Endothelial cell of umbilical vein (primary cell): ENCODE measurements around the gene B3GNT8. TPM values are rescaled to one million over a fixed set of nuclear protein-coding genes. Genes with fewer than 3 reads are reported as not detected.

Experiments
- BruUV-seq: library from RNA; stranded (reverse); fragments of 400-500 nt; replicated peaks from 2 replicates; lab custom pipeline; 2021; lab: Mats Ljungman, UMichigan
- CTCF ChIA-PET: fragments of 300-600, 350-600 bp; sonication (Branson Sonifier 250); formaldehyde crosslinking; loops from one replicate; lab custom pipeline; 2021; ENCODE audit warnings: antibody characterized with exemption, inconsistent platforms; lab: Charles Lee
- POLR2A ChIA-PET: fragments of 300-600, 350-600 bp; sonication (Branson Sonifier 250); formaldehyde crosslinking; loops from one replicate; lab custom pipeline; 2021; ENCODE audit warnings: antibody characterized with exemption, inconsistent platforms; lab: Charles Lee
- DNase-seq: peaks from one replicate; pipeline ENCODE4 v3.0.0-alpha.2; 2011; ENCODE audit warnings: low read depth, low spot score
- FAIRE-seq: peaks from 2 replicates; lab custom pipeline; 2011; peaks lifted over from hg19 to GRCh38; lab: Jason Lieb, UNC
- H2AFZ ChIP-seq: 2 replicates; pipeline ENCODE4 v1.6.0; 2012; ENCODE audit warnings: low read depth, low read length, control low read depth, inconsistent platforms
- H3K27ac ChIP-seq: 2 replicates; pipeline ENCODE4 v1.5.1; 2011; ENCODE audit warnings: low read depth, mild to moderate bottlenecking, control low read depth, low read length, moderate library complexity; ENCODE audit not compliant: insufficient read depth
- H3K27me3 ChIP-seq, 2 experiments: 2 replicates each; pipeline versions ENCODE4 v1.6.0 to v1.6.1; 2011; ENCODE audit warnings: low read length in 2 of 2, mixed read lengths in 1 of 2; ENCODE audit not compliant: control insufficient read depth in 2 of 2, insufficient read depth in 2 of 2
- H3K36me3 ChIP-seq, 2 experiments: 2 replicates in 1 of 2; 3 replicates in 1 of 2; pipeline ENCODE4 v1.5.1; 2011; ENCODE audit warnings: low read length in 2 of 2, mild to moderate bottlenecking in 1 of 2, moderate library complexity in 1 of 2; ENCODE audit not compliant: control insufficient read depth in 2 of 2, insufficient read depth in 2 of 2; ENCODE audit errors: extremely low read depth in 1 of 2
- H3K4me1 ChIP-seq: 3 replicates; pipeline ENCODE4 v1.5.1; 2011; ENCODE audit warnings: mild to moderate bottlenecking, low read length; ENCODE audit not compliant: control insufficient read depth, insufficient read depth; ENCODE audit errors: extremely low read depth
- H3K4me2 ChIP-seq: 2 replicates; pipeline ENCODE4 v1.6.1; 2011; ENCODE audit warnings: low read length, control low read depth, mixed read lengths; ENCODE audit not compliant: insufficient read depth
- H3K4me3 ChIP-seq, 3 experiments: fragments of 200-600 bp in 1 of 3; sonication (generic), shearing (Covaris generic) in 1 of 3; replicated peaks in 1 of 3; 2 replicates each; pipeline ENCODE4 v1.5.1; 2011 to 2016; ENCODE audit warnings: control low read depth in 3 of 3, low read length in 3 of 3, mild to moderate bottlenecking in 2 of 3, inconsistent platforms in 1 of 3, low read depth in 1 of 3, moderate library complexity in 1 of 3; ENCODE audit not compliant: insufficient read depth in 1 of 3
- H3K79me2 ChIP-seq: 2 replicates; pipeline ENCODE4 v1.6.0; 2012; ENCODE audit warnings: low read length, inconsistent platforms; ENCODE audit not compliant: control insufficient read depth, insufficient read depth
- H3K9ac ChIP-seq: replicated peaks from 2 replicates; pipeline ENCODE3; 2011; ENCODE audit warnings: low read length, control low read depth; ENCODE audit not compliant: insufficient read depth; ENCODE audit errors: extremely low read depth
- H3K9me1 ChIP-seq: replicated peaks from 3 replicates; pipeline ENCODE4 v1.6.0; 2011; ENCODE audit warnings: mild to moderate bottlenecking, low read length; ENCODE audit not compliant: control insufficient read depth, insufficient read depth; ENCODE audit errors: extremely low read depth
- H3K9me3 ChIP-seq: replicated peaks from 2 replicates; pipeline ENCODE4 v1.5.1; 2012; ENCODE audit warnings: low read length, inconsistent platforms; ENCODE audit not compliant: control insufficient read depth, insufficient read depth
- H4K20me1 ChIP-seq: replicated peaks from 2 replicates; pipeline ENCODE3; 2011; ENCODE audit warnings: mild to moderate bottlenecking, low read length; ENCODE audit not compliant: control insufficient read depth, insufficient read depth; ENCODE audit errors: extremely low read depth
- CTCF ChIP-seq, 2 donors: IDR thresholded peaks; 1 replicate in 1 of 2; 2 replicates in 1 of 2; pipeline ENCODE4 v1.5.1; 2011; ENCODE audit warnings: low read length in 2 of 2, mild to moderate bottlenecking in 2 of 2, moderate library complexity in 2 of 2, control low read depth in 1 of 2, inconsistent platforms in 1 of 2, low read depth in 1 of 2; ENCODE audit not compliant: insufficient read depth in 1 of 2; ENCODE audit errors: extremely low read depth in 1 of 2
- EZH2 ChIP-seq: IDR thresholded peaks from 2 replicates; pipeline ENCODE4 v1.6.1; 2012; ENCODE audit warnings: borderline replicate concordance, low read depth, mild to moderate bottlenecking, moderate library complexity, low read length, inconsistent platforms; ENCODE audit not compliant: severe bottlenecking
- FOS ChIP-seq: IDR thresholded peaks from 2 replicates; pipeline ENCODE4 v1.6.1; 2011; ENCODE audit warnings: mild to moderate bottlenecking, low read length, moderate library complexity, borderline replicate concordance; ENCODE audit not compliant: insufficient read depth
- GATA2 ChIP-seq: IDR thresholded peaks from 2 replicates; pipeline ENCODE4 v1.7.0; 2011; ENCODE audit warnings: low read depth, mild to moderate bottlenecking, moderate library complexity, mixed read lengths, low read length; ENCODE audit not compliant: insufficient read length, insufficient read depth
- JUN ChIP-seq: IDR thresholded peaks from 2 replicates; pipeline ENCODE4 v1.6.1; 2011; ENCODE audit warnings: borderline replicate concordance, low read depth; ENCODE audit not compliant: insufficient read length, insufficient read depth
- MYC ChIP-seq: IDR thresholded peaks from one replicate; pipeline ENCODE4 v1.6.1; 2011; ENCODE audit warnings: mild to moderate bottlenecking, low read depth, low read length
- POLR2A ChIP-seq: IDR thresholded peaks from 2 replicates; pipeline ENCODE4 v1.6.1; 2012; ENCODE audit warnings: low read depth, mild to moderate bottlenecking, control low read depth, low read length
- POLR2AphosphoS5 ChIP-seq: IDR thresholded peaks from 2 replicates; pipeline ENCODE4 v1.6.1; 2012; ENCODE audit warnings: low read depth, mild to moderate bottlenecking, control low read depth, low read length, moderate library complexity; ENCODE audit not compliant: insufficient read depth
- dilution Hi-C: fragments of 300-500 bp; cut with MboI; formaldehyde crosslinking; loops from one replicate; pipeline ENCODE4 v1.15.0; 2019; ENCODE audit warnings: low sequenced_read_pairs; ENCODE audit not compliant: extremely low pct_ligation_motif_present
- intact Hi-C: fragments of 100-400 bp; cut with micrococcal nuclease; formaldehyde crosslinking; loops from one replicate; pipeline ENCODE4 v1.10.0; 2022
- polyA plus RNA-seq, 4 experiments: library from polyadenylated mRNA; depleted of rRNA in 3 of 4; stranded (reverse) in 3 of 4; unstranded in 1 of 4; fragments of >200 nt; gene quantifications; 2 replicates each; pipeline versions ENCODE4 v1.2.1 to v1.2.3, GENCODE V29; 2011 to 2012; ENCODE audit warnings: missing spikeins in 1 of 4
- total RNA-seq: library from RNA; stranded (reverse); gene quantifications from 2 replicates; pipeline ENCODE4 v1.2.3, GENCODE V29; 2021
- TF ChIP-seq, protein P1 (sequence below): IDR thresholded peaks from 2 replicates; pipeline ENCODE4 v1.6.1; 2011; ENCODE audit not compliant: insufficient read depth, insufficient read length

Gene B3GNT8
- total and polyA plus RNA-seq, 2 donors (not counting 3 experiments of a cell fraction or from before 2014, with no cell fraction given), result 3.6 to 7.6 TPM

GRCh38 chr19:41452584-41453275 lies 25.6 kb upstream of the B3GNT8 start:
- Histone ChIP-seq H3K9ac (no peak overlapping the region), H2AFZ (no peak overlapping the region), H3K27ac (no peak overlapping the region), H3K4me3 (no peak overlapping the region), H3K4me1 (peaks cover 24% of the 10 kb centered on the region), H4K20me1 (no peaks in the 10 kb centered on the region), H3K36me3 (peaks cover 2 to 7% of the 10 kb centered on the region in 2 experiments), H3K27me3 (peaks cover 0 to 2% of the 10 kb centered on the region in 2 experiments), H3K9me3 (no peaks in the 10 kb centered on the region), H3K9me1 (peaks cover 3% of the 10 kb centered on the region), H3K79me2 (no peaks in the 10 kb centered on the region), H3K4me2 (no peak overlapping the region)
- no peak for TF ChIP-seq MYC
- no peak for TF ChIP-seq JUN
- no peak for TF ChIP-seq POLR2AphosphoS5
- TF ChIP-seq, protein P1, sequence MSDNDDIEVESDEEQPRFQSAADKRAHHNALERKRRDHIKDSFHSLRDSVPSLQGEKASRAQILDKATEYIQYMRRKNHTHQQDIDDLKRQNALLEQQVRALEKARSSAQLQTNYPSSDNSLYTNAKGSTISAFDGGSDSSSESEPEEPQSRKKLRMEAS, result no peak
- no peak for TF ChIP-seq POLR2A
- TF ChIP-seq FOS, result no peak
- no peak for TF ChIP-seq EZH2
- no peak for TF ChIP-seq GATA2
- no peak for TF ChIP-seq CTCF (IDR thresholded peaks at IDR 0.05; ENCODE audit: extremely low read depth in 1 of 2, insufficient read depth in 1 of 2, low read depth in 1 of 2, low read length in 2 of 2)
- no peak for DNase-seq
- ChIA-PET CTCF (interaction anchor here (7.0 to 8.9 kb wide), 2 partner anchors 86 to 112 kb away, joined by 140 to 343 read pairs; no protein-coding TSS in a partner anchor), POLR2A (no interaction called here)
- intact Hi-C loops, result no loop called here
- FAIRE-seq, result no peak
- no TSS peak for BruUV-seq
- dilution Hi-C loops, result no loop called here
